ENCODE data around the gene PCLO.

GRCh38 chr7:82745820-82746219, 416.9 kb downstream of the PCLO start:
- TF ChIP-seq CTCF (IDR thresholded peaks at IDR 0.05): no peak
- TF ChIP-seq EP300 (IDR thresholded peaks at IDR 0.05): no peak

Data from esophagus muscularis mucosa (tissue), 3 donors.